HEK293T (cell line): ENCODE measurements around the gene KIF26B.

Experiments
- FOXM1 ChIP-seq: fragments of 450-650 bp; IDR thresholded peaks from 2 replicates; pipeline ENCODE4 v1.6.1; 2017; ENCODE audit warnings: mild to moderate bottlenecking, borderline replicate concordance
- L3MBTL2 ChIP-seq: fragments of 450-650 bp; conservative IDR thresholded peaks from 2 replicates; pipeline ENCODE4 v1.6.1; 2016; ENCODE audit warnings: mild to moderate bottlenecking
- NFRKB ChIP-seq: fragments of 450-650 bp; IDR thresholded peaks from 2 replicates; pipeline ENCODE4 v1.6.1; 2016; ENCODE audit warnings: mild to moderate bottlenecking, moderate library complexity
- TARDBP ChIP-seq: fragments of 450-650 bp; IDR thresholded peaks from 2 replicates; pipeline ENCODE4 v1.6.1; 2016

GRCh38 chr1:245652660-245653427 is 498.1 kb downstream of the KIF26B start:
- TF ChIP-seq TARDBP: no peak
- TF ChIP-seq FOXM1: no peak
- no peak for TF ChIP-seq NFRKB
- no peak for TF ChIP-seq L3MBTL2
